Raji (cell line): ENCODE measurements around the gene ATP9B.

Experiments used
- POLR2A ChIP-seq: IDR thresholded peaks from 2 replicates; pipeline ENCODE4 v1.6.1; 2011; ENCODE audit warnings: low read depth, low read length, control low read depth; ENCODE audit not compliant: insufficient read depth

The ATP9B gene

DNA sequence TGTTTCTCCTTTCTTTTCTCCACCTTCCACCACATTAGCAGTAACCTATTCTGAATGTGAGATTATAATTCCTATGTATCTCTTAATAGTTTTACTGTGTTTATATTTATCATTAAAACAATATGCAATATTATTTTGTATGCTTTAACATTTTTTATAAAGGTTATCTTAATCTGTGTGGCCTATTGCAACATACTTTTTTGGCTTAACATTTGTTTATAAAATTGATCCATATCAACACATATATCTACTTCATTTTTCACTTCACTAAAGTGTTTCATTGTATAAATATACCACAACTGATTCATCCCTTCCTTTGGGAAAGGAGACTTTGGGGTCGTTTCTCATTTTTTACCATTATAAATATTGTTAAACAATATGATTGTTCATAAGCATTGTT lies 48.6 kb downstream of the ATP9B start:
- TF ChIP-seq POLR2A: no peak

- TF ChIP-seq POLR2A: no peak
These were observed 49.6 kb downstream of the ATP9B start for GRCh38 chr18:79118797-79119196.

DNA sequence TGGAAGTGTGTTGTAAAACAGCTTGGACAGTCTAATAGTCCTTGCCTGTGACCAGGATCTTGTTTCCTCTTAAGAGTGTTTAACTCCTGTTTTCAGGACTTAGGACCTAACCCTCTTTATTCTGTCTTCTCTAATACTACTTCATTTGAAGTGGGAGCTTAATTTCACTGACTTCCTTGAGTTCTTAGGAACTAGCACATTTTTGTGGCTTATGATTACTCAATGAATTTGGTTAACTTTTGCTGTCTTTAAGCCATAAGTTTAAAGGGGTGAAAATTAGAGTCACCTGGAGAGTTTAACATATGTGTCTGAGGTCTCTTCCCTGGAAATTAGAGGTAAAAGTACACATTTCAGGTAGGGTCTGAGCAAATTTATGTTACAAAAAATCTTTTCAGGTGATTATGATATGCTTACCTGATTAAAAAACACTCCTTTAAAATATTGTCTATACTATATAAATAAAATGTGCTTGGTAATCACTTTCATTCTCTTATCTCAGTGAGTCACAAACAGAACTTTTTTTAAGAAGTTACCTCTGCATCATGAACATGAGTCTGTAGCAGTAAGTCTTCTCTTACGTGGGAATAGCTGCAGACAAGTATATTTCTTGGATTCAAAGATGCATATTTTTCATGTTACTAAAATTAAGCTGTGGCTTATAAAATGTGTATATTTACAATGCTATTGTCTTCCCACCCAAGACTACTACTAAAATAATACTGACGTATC lies 52.7 kb downstream of the ATP9B start:
- no peak for TF ChIP-seq POLR2A

DNA sequence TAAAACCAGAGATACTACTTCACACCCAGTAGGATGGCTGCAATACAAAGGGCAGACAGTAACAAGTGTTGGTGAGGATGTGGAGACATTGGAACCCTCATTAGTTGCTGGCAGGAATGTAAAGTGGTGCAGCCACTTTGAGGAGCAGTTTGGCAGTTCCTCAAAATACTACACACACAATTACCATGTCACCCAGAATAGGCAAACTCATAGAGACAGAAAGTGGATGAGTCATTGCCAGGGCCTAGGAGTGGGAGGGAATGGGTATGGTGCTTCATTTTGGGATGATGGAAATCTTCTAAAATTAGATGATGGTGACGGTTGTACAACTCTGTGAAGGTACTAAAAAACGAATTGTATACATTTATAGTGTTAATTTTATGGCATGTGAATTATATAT lies 54.8 kb downstream of the ATP9B start:
- no peak for TF ChIP-seq POLR2A

DNA sequence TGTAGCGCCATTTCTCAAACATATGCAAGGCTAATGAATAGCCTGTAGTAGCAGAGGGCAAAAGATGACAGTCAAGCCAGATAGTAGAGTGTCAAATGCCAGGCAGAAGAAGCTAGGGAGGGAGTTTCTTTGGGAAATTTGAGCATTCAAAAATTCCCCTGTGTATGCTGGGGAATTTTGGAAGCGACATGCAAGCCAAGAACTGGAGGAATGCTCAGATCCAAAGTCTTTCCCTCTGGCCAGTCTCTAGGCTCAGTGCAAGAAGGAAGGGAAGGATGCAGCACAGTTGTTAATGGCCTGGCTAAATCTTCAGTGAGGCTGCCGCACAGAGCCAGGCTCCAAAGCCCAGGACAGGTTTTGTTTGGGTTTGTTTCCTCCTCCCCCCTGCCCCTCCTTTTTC lies 59.9 kb downstream of the ATP9B start:
- no peak for TF ChIP-seq POLR2A

GRCh38 chr18:79133724-79134123 lies 64.5 kb downstream of the ATP9B start:
- no peak for TF ChIP-seq POLR2A

GRCh38 chr18:79135924-79136323 lies 66.7 kb downstream of the ATP9B start:
- TF ChIP-seq POLR2A: no peak

DNA sequence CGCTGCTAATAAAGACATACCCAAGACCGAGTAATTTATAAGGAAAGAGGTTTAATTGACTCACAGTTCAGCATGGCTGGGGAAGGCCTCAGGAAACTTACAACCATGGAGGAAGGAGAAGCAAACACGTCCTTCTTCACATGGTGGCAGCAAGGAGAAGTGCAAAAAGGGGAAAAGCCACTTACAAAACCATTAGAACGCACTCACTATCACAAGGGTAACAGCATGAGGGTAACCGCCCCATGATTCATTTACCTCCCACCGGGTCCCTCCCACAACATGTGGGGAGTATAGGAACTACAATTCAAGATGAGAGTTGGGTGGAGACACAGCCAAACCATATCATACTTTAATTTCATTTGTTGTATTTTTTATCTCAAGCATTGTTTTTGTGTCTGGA lies 67.5 kb downstream of the ATP9B start:
- TF ChIP-seq POLR2A: no peak

- no peak for TF ChIP-seq POLR2A
These were observed 70.0 kb downstream of the ATP9B start for GRCh38 chr18:79139206-79139605.

GRCh38 chr18:79147014-79147413 lies 77.8 kb downstream of the ATP9B start:
- TF ChIP-seq POLR2A: no peak

- TF ChIP-seq POLR2A: no peak
These were observed 82.0 kb downstream of the ATP9B start for GRCh38 chr18:79151191-79151590.

DNA sequence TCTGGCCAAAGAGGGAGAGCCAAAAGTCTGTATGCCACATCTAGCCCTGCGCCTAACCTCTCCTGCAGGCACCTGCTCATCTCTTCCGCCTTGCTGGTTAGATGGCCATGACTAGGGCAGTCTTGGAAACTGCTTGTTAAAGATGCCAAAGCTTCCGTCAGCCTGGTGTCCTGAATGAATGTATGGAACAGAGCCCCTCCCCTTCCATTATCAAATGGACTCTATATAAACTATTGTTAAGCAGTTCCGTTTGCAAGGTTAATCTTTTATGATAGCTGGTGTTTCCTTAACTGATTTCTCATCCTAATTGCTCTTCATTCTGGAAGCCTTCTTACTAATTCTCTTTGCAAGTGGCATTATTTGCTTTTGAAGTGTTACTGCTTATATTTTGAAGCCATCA lies 87.1 kb downstream of the ATP9B start:
- TF ChIP-seq POLR2A: no peak

DNA sequence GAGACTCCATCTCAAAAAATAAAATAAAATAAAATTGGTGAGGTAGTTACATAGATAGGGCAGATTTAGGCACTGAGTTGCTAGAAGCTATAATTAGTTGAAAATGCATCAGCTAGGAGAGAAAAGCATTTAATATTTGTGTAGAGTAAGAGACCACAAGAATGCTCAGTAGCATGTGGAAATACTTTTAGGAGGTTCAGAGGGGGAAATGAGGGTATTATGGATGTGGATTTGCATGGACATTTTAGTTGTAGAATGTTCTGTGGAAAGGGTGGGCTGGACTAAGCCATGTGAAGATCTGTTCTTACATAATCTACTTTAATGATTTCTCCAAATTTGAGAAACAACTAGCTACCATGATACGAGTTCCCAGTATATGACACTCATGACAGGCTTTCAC lies 95.5 kb downstream of the ATP9B start:
- TF ChIP-seq POLR2A: no peak

- TF ChIP-seq POLR2A: no peak
These were observed 97.5 kb downstream of the ATP9B start for GRCh38 chr18:79166702-79167101.

DNA sequence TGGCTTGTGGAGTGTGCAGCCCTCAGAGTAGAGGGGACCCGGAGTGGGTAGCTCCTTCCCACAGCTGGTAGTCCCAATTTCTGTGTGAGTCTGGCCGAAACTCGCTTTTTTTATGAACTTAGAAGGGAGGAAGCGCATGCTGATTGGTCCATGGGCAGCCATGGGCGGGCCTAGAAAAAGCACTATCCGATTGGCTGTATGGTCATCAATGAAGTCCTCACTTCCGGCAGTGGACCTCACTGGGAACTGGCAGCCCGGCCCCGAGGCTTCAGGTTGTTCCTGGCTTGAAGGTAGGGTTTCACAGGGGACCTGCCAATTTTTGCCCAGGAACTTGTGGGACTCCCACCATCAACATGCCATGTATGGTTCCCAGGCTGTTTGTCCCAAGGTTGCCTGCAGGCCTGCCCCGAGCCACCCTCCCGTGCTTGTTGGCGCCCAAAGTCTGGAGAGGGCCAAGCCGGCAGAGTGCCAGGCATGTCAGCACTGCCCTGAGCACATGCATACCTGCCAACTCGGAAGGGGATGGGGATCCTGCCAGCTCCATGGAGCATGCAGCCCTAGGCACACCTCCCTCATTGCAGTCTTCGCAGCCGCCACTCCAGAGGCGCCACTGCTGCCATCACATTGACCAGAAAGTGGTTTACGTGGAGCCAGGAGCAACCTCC lies 98.5 kb downstream of the ATP9B start:
- no peak for TF ChIP-seq POLR2A

DNA sequence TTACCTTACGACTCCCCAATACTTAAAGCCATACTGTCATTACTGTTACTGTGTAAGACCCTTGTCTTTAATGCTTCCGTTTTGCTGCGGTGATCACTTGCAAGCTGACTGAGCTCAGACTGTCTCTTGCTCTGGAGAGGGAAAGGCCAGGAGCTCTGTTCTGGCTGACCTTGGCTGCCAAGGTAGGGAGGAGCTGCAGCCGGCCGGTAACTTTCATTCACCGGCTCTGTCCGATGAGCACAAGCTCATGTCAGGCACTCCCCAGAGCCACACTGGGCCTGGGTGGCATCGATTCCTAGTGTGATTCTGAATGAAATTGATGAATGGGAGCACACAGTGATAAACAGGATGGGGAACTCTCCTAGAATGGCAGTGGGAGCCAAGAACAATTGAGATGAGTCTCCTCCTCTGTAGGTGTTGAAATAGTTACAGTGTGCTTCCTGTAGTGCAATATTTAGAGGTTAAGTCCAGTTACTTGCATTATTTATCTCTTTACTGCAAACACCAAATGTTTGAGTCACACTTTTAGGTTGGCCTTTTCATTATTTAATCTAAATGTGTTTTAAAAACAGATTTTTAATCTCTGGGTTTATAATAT lies 100.9 kb downstream of the ATP9B start:
- TF ChIP-seq POLR2A: no peak

DNA sequence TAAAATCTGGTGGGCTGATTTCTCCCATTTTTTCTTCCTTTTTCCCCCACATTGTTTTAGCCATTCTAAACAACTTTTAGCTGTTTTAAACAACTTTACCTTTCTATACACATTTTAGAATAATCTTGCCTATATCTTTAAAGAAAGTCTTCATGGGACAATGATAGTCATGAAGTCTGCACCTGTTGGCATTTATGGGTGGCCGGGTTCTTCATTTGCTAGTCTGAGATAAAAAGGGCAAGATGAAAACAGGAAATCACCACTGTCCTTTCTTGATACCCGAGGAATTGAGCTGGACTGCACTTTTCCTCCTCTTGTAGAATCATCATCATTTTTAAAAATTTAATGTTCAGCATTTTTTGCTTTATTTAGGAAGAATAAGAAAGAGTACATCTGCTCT lies 104.5 kb downstream of the ATP9B start:
- TF ChIP-seq POLR2A: no peak

GRCh38 chr18:79178113-79178531 lies 108.9 kb downstream of the ATP9B start:
- no peak for TF ChIP-seq POLR2A
